SKM-1 treated with dmso at 0.1 percent for 144 hours (cell line): ENCODE measurements around the gene MIEF2.
"Not testable (repeated sequence)": the region's sequence is repeated elsewhere in the genome, so short reads cannot be mapped to it uniquely, and the experiment has no call there.

ENCODE experiments used
- DNase-seq: peaks from one replicate; lab custom pipeline; 2025; ENCODE audit not compliant: unreplicated experiment; lab: John Stamatoyannopoulos, UW

Gene MIEF2, protein sequence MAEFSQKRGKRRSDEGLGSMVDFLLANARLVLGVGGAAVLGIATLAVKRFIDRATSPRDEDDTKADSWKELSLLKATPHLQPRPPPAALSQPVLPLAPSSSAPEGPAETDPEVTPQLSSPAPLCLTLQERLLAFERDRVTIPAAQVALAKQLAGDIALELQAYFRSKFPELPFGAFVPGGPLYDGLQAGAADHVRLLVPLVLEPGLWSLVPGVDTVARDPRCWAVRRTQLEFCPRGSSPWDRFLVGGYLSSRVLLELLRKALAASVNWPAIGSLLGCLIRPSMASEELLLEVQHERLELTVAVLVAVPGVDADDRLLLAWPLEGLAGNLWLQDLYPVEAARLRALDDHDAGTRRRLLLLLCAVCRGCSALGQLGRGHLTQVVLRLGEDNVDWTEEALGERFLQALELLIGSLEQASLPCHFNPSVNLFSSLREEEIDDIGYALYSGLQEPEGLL

DNA sequence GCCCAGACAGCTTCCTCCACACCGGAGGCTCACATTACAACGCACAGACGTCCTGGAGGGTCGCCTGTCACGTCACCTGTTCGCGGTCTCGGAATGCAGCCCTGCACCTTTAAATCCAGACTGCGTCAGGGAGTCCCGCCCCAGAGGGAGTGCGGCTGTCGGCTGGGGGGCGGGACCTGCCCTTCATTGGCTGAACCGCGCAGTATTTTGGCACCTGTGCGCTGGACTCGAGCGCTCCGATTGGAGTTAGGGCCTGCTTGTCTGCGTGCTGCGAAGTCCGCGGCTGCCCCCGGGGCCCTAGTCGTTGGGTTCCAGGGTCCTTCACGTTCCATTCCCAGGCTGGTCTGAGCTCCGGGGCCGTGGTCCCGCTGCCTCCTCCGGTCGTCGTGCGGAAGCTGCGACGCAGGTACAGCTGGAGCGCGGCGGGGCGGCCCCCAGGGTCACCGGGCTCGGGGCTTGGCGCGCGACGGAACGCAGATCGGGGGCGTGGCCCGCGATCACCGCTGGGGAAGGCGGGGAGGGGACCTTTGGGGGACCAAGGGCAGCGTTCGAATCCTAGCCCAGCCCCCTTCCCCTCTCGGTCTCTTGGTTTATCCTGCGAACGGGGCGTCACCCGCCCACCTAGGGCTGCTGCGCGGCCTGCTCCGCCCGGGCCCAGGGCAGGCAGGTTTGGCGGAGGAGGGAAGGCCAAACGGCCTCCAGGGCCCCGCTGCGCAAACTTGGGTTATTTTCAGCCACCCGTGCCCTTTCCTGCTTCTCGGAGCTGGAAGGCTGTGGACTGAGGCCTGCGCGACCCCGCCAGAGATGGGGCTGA, at the start of gene MIEF2:
TSS of gene MIEF2 (plus strand) at position 331 of the 814 bp plus-strand sequence. CDS start 2,059 bp downstream, outside the sequence.
- peak; percentile 87 for DNase-seq

DNA sequence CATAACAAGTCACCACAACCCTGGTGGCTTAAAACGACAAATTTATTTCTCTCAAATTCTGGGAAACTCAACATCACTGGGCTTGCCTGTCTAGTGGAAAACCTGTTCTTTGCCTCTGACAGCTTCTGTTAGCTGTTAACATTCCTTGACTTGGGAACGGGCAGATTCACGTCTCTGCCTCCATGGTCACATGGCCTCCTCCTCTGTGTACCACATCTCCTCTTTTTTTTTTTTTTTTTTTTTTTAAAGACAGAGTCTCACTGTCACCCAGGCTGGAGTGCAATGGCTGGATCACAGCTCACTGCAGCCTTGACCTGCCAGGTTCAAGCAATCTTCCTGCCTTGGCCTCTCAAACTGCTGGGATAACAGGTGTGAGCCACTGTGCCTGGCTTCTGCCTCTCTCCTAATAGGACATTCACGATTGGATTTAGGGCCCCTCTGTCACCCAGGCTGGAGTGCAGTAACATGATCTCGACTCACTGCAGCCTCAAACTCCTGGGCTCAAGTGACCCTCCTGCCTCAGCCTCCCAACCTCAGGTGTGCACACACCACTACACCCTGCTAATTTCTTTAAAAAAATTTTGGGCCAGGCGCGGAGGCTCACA, 46.7 kb upstream of the MIEF2 start:
- DNase-seq = no peak

DNA sequence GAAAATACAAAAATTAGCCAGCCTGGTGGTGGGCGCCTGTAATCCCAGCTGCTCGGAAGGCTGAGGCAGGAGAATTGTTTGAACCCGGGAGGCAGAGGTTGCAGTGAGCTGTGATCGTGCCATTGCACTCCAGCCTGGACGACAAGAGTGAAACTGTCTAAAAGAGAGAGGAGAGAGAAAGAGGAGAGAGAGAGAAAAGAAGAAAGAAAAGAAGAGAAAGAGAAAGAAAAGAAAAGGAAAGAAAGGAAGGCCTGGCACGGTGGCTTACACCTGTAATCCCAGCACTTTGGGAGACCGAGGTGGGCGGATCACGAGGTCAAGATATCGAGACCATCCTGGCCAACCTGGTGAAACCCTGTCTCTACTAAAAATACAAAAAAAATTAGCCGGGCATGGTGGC, 43.6 kb upstream of the MIEF2 start:
- DNase-seq = not testable (repeated sequence)

DNA sequence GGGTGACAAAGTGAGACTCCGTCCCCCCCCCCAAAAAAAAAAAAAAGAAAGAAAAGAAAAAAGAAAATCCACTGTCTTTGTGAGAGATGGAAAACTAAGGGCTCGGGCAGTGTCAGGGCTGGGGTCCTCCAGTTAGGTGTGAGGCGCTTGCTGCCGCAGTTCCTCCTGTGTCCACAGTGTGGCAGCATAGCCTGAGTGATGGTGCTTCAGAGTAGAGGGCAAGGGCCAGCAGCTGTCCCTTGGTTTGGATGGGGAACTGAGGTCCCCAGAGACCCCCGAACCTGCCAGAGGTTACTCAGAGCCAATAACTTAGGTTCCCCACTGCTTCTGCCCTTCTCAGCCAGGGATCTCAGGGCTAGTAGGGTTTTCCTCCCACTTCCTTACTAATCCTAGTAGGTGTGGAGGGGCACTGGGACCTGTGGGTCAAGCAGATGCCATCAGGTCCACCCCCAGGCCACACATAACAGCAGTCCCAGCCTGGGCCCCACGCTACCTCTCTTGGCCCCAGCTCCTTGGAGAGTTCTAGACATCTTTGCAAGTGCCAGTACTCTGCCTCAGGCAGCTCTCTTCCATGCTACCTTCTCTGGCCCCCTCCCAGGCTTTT, 42.9 kb upstream of the MIEF2 start:
- peak; percentile 61 for DNase-seq

DNA sequence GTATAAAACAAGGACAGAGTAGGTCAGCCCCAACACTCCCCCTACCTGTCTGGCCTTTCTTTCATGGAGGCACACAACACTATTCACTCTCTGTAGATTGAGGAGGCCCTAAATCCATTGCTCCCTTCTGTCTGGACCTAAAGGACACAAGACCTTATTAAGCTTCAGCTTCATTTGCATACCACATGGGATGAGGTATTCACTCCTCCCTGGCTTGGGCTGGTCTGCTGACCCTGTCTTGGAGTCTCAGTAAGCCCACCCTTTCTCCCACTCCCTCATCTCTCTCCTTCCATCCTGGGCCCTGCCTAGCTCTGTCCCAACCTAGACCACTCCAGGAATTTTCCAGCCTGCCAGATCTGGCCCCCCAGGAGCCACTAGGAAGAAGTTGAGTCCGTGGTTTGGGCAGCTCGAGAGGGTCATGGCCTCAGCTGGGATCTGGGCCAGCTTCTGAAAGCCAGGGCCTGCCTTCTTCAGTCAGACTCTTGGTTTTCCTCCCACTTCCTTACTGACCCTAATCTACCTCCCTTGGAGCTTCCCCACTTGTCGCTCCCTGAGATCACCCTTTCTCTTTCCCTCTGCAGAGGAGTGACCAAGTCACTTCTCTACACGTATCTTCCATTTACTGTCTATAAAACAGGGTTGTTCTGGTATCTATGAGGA, 41.6 kb upstream of the MIEF2 start:
- DNase-seq = no peak

DNA sequence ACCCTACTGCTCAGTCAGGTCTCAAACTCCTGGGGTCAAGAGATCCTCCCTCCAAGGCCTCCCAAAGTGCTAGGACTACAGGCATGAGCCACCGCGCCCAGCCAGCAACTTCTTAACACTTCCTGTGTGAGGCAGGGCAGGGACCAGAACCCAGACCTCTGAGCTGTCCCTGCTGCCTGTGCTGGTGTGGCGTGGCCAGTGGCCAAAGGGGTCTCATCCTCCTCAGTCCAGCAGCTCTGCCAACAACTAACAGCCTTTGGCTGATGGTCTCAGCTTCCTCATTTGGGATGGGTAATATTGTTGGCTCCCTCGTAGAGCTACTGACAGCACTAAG, 36.4 kb upstream of the MIEF2 start:
- DNase-seq = no peak

DNA sequence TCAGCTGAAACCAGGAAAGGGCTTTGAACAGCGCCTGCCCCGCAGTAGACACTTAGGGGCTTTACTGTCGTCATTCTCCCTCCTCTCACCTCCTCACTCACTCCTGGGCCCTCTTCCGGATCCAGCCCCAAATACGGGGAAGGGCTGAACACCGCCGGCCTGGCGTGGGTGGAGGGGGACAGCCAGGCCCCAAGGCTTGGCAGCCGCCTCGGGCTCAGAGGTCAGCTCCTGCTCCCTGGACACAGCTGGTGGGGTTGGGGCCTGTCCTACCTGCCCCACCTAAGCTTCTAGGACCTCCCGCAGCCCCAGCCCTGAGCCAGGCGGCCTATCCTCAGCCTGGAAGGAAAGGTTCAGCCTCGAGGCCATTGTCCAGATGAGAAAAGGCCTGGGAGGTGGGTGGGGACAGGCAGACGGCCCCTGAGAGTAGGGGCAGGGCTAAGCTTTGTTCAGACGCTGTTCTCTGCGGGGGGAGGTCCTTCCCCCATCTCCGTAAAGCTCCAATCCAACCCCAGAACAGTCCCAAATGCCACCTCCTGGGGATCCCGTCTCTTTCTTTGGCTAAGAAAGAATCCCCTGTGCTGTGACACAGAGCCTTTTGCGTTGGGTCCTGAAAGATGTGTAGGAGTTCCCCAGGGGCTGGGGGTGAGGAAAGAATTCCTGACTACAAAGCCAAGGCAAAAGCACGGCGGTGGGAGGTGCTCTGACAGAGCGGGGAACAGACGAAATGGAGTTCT, 35.9 kb upstream of the MIEF2 start:
- DNase-seq = no peak

DNA sequence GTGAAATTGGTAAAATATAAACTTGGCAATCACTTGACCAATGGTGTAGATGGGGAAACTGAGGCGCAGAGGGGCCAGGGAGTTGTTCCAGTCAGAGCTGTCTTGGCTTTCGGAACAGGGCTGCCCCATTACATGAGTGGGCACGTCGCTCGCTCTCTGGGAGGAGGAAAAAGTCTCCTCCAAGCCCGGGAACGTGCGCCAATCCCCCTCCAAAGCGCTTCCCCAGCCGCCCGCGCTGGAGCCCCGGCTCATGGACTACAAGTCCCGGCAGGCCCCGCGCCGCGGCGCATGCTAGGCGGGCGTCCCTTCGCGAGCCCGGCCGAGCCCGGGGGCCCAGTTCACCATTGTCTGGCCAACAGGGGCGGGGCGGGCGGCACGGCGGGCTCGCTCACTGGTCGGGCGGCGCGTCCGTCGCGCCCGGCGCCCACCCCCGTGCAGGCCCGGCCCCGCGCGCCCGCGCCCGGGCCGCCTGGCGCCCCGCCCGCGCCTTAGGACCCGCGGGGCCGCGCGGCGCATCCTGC, 35.3 kb upstream of the MIEF2 start, which contains the start of gene LLGL1:
TSS of gene LLGL1 (plus strand) at position 515 of the 521 bp plus-strand sequence. CDS start 48 bp downstream, outside the sequence.
- peak; percentile 92 for DNase-seq

DNA sequence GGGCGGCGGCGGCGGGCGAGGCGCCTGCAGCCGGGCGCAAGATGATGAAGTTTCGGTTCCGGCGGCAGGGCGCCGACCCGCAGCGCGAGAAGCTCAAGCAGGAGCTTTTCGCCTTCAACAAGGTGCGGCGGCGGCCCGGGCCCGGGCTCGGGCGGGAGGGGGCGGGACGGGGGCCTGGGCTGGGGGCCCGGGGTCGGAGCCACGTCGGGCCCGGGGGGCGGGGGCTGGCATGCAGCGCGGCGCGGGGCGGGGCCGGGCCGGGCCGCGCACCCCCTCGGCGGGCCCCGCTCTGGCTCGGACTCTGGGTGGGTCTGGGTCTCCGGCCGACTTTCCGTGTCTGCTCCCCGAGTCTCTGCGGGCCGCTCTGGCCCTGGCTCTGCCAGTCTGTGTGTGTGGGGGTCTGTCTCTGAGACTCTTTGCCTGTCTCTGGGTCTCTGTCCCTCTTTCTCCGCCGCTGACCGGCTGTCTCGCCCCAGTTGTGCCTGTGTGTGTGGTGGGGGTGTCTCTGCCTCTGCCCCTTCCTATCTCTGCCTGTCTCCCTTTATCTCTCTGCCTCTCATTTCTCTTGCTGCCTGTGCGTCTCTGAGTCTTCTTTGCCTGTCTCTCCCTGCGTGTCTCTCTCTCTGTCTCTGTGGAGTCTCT, 34.7 kb upstream of the MIEF2 start:
- DNase-seq = no peak

DNA sequence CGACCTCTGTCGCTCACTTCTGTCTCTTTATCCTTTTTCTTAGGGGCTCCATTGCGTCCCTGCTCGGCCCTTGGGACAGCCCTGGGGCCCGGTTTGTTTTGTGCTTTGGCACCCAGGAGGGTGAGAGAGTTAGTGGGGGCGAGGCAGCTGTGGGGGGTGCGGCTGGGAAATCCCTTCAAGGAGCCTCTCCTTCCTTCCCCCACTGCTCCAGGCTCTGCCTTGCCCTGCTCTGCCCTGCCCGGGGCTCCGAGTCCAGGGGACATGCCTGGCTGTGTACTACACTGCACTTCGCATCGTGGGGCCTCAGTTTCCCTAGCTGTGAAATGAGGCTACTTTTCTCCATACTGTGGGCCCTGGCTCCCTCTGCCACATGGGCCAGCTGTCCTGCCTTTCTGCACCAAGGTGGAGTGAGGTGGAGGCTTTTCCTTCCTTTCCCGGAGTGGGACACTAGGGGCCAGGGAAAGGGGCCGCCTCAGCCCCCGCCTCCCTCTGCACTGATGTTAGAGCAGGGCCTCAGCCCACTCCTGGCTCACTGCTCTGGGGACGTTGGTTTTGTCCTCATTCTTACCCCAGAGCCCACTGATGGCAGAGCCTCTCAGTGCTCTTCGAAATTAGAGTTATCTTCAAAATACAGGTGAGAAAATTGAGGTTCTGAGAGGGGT, 34.0 kb upstream of the MIEF2 start:
- no peak for DNase-seq

DNA sequence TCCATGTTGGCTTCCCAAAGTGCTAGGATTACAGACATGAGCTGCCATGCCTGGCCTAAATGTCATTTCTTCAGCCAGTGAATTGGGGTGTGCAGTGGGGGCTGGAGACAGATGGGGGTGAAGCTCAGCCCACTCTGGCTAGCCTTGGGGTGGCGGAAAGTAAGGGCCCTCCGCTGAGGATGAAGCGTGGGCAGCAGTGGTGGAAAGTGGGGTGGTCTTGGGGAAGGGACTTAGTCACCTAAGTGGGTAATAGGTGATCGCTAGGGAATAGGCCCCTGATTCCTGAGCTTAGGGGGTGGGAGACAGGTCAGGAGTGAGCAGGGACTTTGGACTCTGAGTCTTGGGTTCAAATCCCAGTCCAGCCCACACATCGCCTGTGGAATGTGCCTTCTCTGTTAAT, 32.8 kb upstream of the MIEF2 start:
- no peak for DNase-seq

DNA sequence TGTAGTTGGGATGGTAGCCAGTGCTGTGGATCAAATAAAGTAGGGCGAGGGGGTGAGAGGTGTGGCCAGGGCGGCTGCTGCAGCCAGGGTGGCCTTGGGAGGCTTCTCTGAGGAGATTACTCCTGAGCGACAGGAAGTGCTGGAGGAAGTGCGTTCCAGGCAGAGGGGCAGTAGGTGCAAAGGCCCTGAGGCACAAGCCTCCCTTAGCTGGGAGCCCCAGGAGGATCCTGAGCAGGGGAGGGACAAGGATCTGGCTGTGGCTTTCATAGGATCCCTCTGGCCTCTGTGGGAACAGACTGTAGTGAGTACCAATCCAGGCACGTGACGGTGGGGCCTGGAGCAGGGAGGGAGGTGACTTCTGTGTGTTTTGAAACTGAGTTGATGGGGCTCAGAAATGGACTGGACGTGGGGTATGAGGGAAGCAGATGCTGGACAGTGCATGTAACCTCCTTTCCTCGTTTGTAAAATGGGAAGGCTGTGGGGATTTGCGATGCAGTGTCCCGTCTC, 32.2 kb upstream of the MIEF2 start:
- no peak for DNase-seq

DNA sequence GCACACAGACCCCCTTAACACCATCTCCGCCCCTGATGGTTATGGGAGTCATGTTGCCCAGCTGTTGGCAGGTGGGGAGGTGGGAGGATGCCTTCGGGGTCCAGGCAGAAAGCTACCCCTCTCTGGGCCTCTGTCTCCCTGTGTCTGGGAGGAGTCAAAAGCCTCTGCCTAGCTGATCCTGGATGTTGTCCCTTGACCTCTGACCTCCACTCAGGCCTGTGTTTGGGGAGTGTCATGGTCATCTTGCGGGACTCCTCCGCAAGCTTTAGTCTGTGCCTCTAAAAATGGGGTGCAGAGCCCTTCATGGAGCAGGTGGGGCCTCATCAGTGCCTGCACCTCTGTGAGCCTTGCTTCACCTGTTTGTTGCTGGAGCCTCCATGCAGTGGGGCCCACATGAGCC, 31.2 kb upstream of the MIEF2 start:
- no peak for DNase-seq

DNA sequence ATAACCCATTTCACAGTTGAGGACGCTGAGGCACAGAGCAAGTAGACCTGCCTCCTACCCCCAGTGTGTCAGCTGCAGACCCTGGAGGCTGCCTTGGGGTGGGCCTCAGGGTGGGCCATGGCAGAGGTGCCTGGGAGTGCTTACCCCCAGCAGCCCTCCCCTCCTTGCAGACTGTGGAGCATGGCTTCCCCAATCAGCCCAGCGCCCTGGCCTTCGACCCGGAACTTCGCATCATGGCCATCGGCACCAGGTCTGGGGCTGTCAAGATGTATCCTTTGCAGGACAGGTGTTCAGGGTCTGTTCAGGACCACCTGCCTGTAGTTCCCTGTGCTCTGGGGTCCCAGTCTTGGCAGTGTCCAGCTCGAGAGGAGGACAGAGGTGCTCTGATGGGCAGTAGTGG, 30.7 kb upstream of the MIEF2 start:
- no peak for DNase-seq

DNA sequence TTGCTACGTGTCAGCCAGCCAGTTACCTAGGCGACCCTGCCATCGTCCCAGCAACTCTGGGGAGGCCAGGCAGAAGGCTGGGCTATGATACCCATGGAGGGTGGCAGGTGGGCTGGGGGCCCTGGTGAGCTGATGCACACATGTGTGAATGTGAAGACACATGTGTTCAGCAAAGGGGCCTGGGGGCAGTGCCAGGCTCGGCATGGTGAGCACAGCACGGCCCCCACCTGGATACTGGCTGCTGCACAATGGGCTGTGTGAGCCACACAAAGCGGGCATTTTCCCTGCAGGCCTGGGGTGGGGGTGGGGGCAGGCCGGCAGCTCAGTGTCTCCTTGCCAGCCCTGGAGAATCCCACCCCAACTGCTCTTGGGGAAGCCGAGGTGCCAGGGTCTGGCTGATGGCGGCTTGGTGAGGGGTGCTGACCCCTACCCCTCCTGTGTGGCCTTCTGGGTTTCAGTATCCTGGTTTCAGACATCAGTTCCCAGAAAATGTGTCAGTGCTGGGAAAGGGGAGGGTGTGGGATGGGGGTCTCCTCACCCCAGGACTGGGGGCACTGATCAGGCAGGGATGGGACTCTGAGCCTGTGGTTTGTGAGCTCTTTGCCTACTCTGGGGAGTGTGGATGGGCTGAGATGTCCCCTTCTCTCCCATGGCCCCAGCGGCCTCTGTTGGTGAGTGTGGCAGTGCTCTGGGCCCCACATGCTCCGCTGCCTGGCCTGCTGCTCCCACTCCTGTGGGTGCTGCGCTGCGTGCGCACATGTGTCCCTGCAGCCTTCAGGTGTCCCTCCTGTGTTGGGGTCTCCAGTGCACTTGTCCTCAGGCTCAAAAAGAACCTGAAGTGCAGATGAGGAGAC, 29.9 kb upstream of the MIEF2 start:
- DNase-seq = no peak

DNA sequence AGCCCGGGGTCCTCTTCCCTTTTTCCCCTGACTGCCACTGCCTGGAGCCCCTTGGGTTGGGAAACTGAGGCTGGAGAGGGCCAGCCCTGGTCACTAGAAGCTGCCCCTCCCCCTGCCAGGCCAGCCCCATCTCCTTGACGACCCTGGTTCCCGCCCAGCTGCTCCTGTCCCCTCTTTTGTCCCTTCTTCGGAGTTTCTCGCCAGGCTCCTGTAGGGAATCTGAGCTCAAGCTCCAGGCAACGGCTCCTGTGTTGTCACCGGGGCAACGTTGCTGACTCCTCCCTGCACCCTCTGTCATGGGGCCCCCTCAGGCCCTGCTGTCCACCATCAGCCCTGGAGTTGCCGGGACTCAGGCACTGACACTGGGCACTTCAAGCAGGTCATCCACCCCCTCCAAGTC, 29.3 kb upstream of the MIEF2 start:
- DNase-seq = no peak

DNA sequence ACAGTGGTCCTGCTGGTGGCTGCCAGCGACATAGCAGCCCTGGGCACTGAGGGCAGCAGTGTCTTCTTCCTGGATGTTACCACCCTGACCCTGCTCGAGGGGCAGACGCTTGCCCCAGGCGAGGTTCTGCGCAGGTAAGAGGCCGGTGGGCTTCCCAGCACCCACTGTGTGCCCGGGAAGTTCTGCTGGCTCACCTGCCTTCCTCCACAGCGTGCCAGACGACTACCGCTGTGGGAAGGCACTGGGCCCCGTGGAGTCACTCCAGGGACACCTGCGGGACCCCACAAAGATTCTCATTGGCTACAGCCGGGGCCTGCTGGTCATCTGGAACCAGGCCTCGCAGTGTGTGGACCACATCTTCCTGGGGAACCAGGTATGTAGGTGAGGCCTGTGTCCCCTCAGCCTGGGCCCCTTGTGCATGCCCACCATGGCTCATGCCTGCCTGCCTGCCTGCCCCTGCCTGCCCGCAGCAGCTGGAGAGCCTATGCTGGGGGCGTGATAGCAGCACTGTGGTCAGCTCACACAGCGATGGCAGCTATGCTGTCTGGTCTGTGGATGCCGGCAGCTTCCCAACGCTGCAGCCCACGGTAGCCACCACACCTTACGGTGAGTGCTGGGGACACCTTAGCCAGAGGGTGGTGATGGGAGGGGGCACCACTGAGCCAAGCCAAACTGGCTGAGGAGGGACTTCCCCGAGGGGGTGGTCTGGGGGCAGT, 26.5 kb upstream of the MIEF2 start:
- no peak for DNase-seq
